Measurements from ENCODE around the gene GC. TPM values are rescaled to one million over a fixed set of nuclear protein-coding genes. Genes with fewer than 3 reads are reported as not detected.
"Not testable (repeated sequence)": the region's sequence is repeated elsewhere in the genome, so short reads cannot be mapped to it uniquely, and the experiment has no call there.

GC gene
- total RNA-seq, 2 experiments from 2014 or later, result not detected

GRCh38 chr4:71738782-71739181 is 45.1 kb downstream of the GC start:
- H3K27ac Mint-ChIP-seq; H3K27me3 Mint-ChIP-seq; H3K4me1 Mint-ChIP-seq; CTCF ChIA-PET; ATAC-seq; DNase-seq; H3K4me3 Mint-ChIP-seq; H3K9me3 Mint-ChIP-seq (ENCODE audit: low read depth); H3K36me3 Mint-ChIP-seq: not testable (repeated sequence)

GRCh38 chr4:71732706-71733105 is 51.2 kb downstream of the GC start:
- no peak overlapping the region for H3K4me3 Mint-ChIP-seq
- ATAC-seq, result no peak
- no peaks in the 10 kb centered on the region for H3K9me3 Mint-ChIP-seq (ENCODE audit: low read depth)
- no peaks in the 10 kb centered on the region for H3K4me1 Mint-ChIP-seq
- H3K27me3 Mint-ChIP-seq, result no peaks in the 10 kb centered on the region
- H3K27ac Mint-ChIP-seq, result no peak overlapping the region
- H3K36me3 Mint-ChIP-seq, result no peaks in the 10 kb centered on the region
- no peak for DNase-seq
- CTCF ChIA-PET, result no interaction called here

- Mint-ChIP-seq H3K36me3 (no peaks in the 10 kb centered on the region), H3K4me1 (no peaks in the 10 kb centered on the region)
- ATAC-seq, result no peak
These were observed 51.8 kb downstream of the GC start for GRCh38 chr4:71732066-71732465.

GRCh38 chr4:71729856-71730255 is 54.0 kb downstream of the GC start:
- H3K4me1 Mint-ChIP-seq, result no peaks in the 10 kb centered on the region
- DNase-seq (no peak), ATAC-seq (no peak)
- CTCF ChIA-PET, result no interaction called here
- no peaks in the 10 kb centered on the region for H3K27me3 Mint-ChIP-seq
- no peaks in the 10 kb centered on the region for H3K9me3 Mint-ChIP-seq (ENCODE audit: low read depth)
- no peaks in the 10 kb centered on the region for H3K36me3 Mint-ChIP-seq
- H3K27ac Mint-ChIP-seq, result no peak overlapping the region
- no peak overlapping the region for H3K4me3 Mint-ChIP-seq

More at GRCh38 chr4:71732066-71732465, 51.8 kb downstream of the GC start:
- CTCF ChIA-PET, result no interaction called here
- H3K27ac Mint-ChIP-seq, result no peak overlapping the region
- no peaks in the 10 kb centered on the region for H3K27me3 Mint-ChIP-seq
- no peaks in the 10 kb centered on the region for H3K9me3 Mint-ChIP-seq (ENCODE audit: low read depth)
- no peak for DNase-seq
- H3K4me3 Mint-ChIP-seq, result no peak overlapping the region

GRCh38 chr4:71713611-71714203 is 70.2 kb downstream of the GC start:
- no peak for ATAC-seq
- Mint-ChIP-seq H3K4me1 (no peaks in the 10 kb centered on the region), H3K27ac (no peak overlapping the region), H3K36me3 (no peaks in the 10 kb centered on the region), H3K27me3 (peaks cover 2% of the 10 kb centered on the region), H3K9me3 (ENCODE audit: low read depth) (no peaks in the 10 kb centered on the region), H3K4me3 (no peak overlapping the region)
- no peak for DNase-seq
- CTCF ChIA-PET, result interaction anchor here (1.3 to 1.5 kb wide), 2 partner anchors 162 to 525 kb away, joined by 3 read pairs; no protein-coding TSS in a partner anchor

- no peak overlapping the region for H3K27ac Mint-ChIP-seq
- peaks cover 2% of the 10 kb centered on the region for H3K27me3 Mint-ChIP-seq
- H3K4me3 Mint-ChIP-seq, result no peak overlapping the region
- CTCF ChIA-PET, result interaction anchor here (0.9 to 1.5 kb wide), 3 partner anchors 8 to 441 kb away, joined by 3 read pairs; no protein-coding TSS in a partner anchor
- DNase-seq, result no peak
- ATAC-seq, result no peak
- H3K36me3 Mint-ChIP-seq, result no peaks in the 10 kb centered on the region
- no peaks in the 10 kb centered on the region for H3K4me1 Mint-ChIP-seq
- no peaks in the 10 kb centered on the region for H3K9me3 Mint-ChIP-seq (ENCODE audit: low read depth)
These were observed 71.9 kb downstream of the GC start for GRCh38 chr4:71711985-71712348.

- Mint-ChIP-seq H3K36me3 (no peaks in the 10 kb centered on the region), H3K27ac (no peak overlapping the region), H3K9me3 (ENCODE audit: low read depth) (no peaks in the 10 kb centered on the region), H3K4me3 (no peak overlapping the region), H3K27me3 (peaks cover 2% of the 10 kb centered on the region), H3K4me1 (no peaks in the 10 kb centered on the region)
- ATAC-seq, result no peak
- CTCF ChIA-PET, result interaction anchor here (0.6 to 1.6 kb wide), 4 partner anchors 8 to 527 kb away, joined by 3 to 6 read pairs (median 4); no protein-coding TSS in a partner anchor
- DNase-seq, result no peak
These were observed 72.6 kb downstream of the GC start for GRCh38 chr4:71711044-71711984.

- ATAC-seq, result no peak
These were observed 73.9 kb downstream of the GC start for GRCh38 chr4:71709961-71710360.

GRCh38 chr4:71698141-71698540 is 85.7 kb downstream of the GC start:
- H3K27ac Mint-ChIP-seq, result no peak overlapping the region
- no peaks in the 10 kb centered on the region for H3K4me1 Mint-ChIP-seq
- H3K9me3 Mint-ChIP-seq (ENCODE audit: low read depth), result no peaks in the 10 kb centered on the region
- DNase-seq, result no peak
- no peaks in the 10 kb centered on the region for H3K36me3 Mint-ChIP-seq
- no peak for ATAC-seq
- peaks cover 12% of the 10 kb centered on the region for H3K27me3 Mint-ChIP-seq
- CTCF ChIA-PET, result no interaction called here
- H3K4me3 Mint-ChIP-seq, result no peak overlapping the region

More at GRCh38 chr4:71709961-71710360, 73.9 kb downstream of the GC start:
- no peaks in the 10 kb centered on the region for H3K4me1 Mint-ChIP-seq
- no peak overlapping the region for H3K27ac Mint-ChIP-seq
- H3K36me3 Mint-ChIP-seq, result no peaks in the 10 kb centered on the region
- CTCF ChIA-PET, result interaction anchor here (0.6 to 1.6 kb wide), 2 partner anchors 128 to 439 kb away, joined by 3 to 6 read pairs; no protein-coding TSS in a partner anchor
- H3K4me3 Mint-ChIP-seq, result no peak overlapping the region
- no peak for DNase-seq
- H3K27me3 Mint-ChIP-seq, result peaks cover 5% of the 10 kb centered on the region
- H3K9me3 Mint-ChIP-seq (ENCODE audit: low read depth), result no peaks in the 10 kb centered on the region

GRCh38 chr4:71697031-71697430 is 86.8 kb downstream of the GC start:
- no peaks in the 10 kb centered on the region for H3K4me1 Mint-ChIP-seq

GRCh38 chr4:71694961-71695360 is 88.9 kb downstream of the GC start:
- ATAC-seq, result no peak
- CTCF ChIA-PET, result no interaction called here
- Mint-ChIP-seq H3K27me3 (peaks cover 9% of the 10 kb centered on the region), H3K27ac (no peak overlapping the region), H3K9me3 (ENCODE audit: low read depth) (no peaks in the 10 kb centered on the region), H3K4me1 (no peaks in the 10 kb centered on the region), H3K36me3 (no peaks in the 10 kb centered on the region), H3K4me3 (no peak overlapping the region)
- no peak for DNase-seq

More at GRCh38 chr4:71697031-71697430, 86.8 kb downstream of the GC start:
- ATAC-seq (no peak), DNase-seq (no peak)
- H3K27me3 Mint-ChIP-seq, result peaks cover 11% of the 10 kb centered on the region
- no peaks in the 10 kb centered on the region for H3K9me3 Mint-ChIP-seq (ENCODE audit: low read depth)
- H3K36me3 Mint-ChIP-seq, result no peaks in the 10 kb centered on the region
- CTCF ChIA-PET, result no interaction called here
- no peak overlapping the region for H3K4me3 Mint-ChIP-seq
- no peak overlapping the region for H3K27ac Mint-ChIP-seq

- Mint-ChIP-seq H3K4me3 (no peak overlapping the region), H3K27ac (no peak overlapping the region), H3K4me1 (no peaks in the 10 kb centered on the region), H3K9me3 (ENCODE audit: low read depth) (no peaks in the 10 kb centered on the region), H3K27me3 (peaks cover 12% of the 10 kb centered on the region), H3K36me3 (no peaks in the 10 kb centered on the region)
- no peak for DNase-seq
- CTCF ChIA-PET, result no interaction called here
- ATAC-seq, result no peak
These were observed 90.9 kb downstream of the GC start for GRCh38 chr4:71692963-71693362.

GRCh38 chr4:71692198-71692597 is 91.7 kb downstream of the GC start:
- H3K27ac Mint-ChIP-seq, result no peak overlapping the region
- no peak overlapping the region for H3K4me3 Mint-ChIP-seq
- H3K9me3 Mint-ChIP-seq (ENCODE audit: low read depth), result no peaks in the 10 kb centered on the region
- H3K36me3 Mint-ChIP-seq, result no peaks in the 10 kb centered on the region
- H3K4me1 Mint-ChIP-seq, result no peaks in the 10 kb centered on the region
- H3K27me3 Mint-ChIP-seq, result peaks cover 9% of the 10 kb centered on the region
- CTCF ChIA-PET, result no interaction called here
- DNase-seq (no peak), ATAC-seq (no peak)
